Trophoblast cell (in vitro differentiated cells and primary cell): ENCODE measurements around the gene CHRNG.

Experiments used
- DNase-seq, 2 donors: peaks; one replicate each; pipeline ENCODE4 v3.0.0-alpha.2; 2016
- H2AFZ ChIP-seq: 2 replicates; pipeline ENCODE4 v1.6.1; 2013; ENCODE audit warnings: low read length, moderate library complexity, mild to moderate bottlenecking; ENCODE audit not compliant: insufficient read depth, poor library complexity
- H2AK5ac ChIP-seq: 2 replicates; pipeline ENCODE4 v1.6.1; 2013; ENCODE audit warnings: mild to moderate bottlenecking, low read length
- H2BK120ac ChIP-seq: 2 replicates; pipeline ENCODE4 v1.6.1; 2013; ENCODE audit warnings: low read length, mild to moderate bottlenecking, moderate library complexity; ENCODE audit not compliant: insufficient read depth, poor library complexity
- H2BK12ac ChIP-seq: 2 replicates; pipeline ENCODE4 v1.6.1; 2013; ENCODE audit warnings: mild to moderate bottlenecking, low read length, moderate library complexity
- H2BK5ac ChIP-seq: 2 replicates; pipeline ENCODE4 v1.6.1; 2013; ENCODE audit warnings: low read length, low read depth, moderate library complexity, mild to moderate bottlenecking; ENCODE audit not compliant: poor library complexity
- H3K14ac ChIP-seq: 2 replicates; pipeline ENCODE4 v1.6.1; 2013; ENCODE audit warnings: mild to moderate bottlenecking, low read length
- H3K18ac ChIP-seq: 2 replicates; pipeline ENCODE4 v1.6.1; 2013; ENCODE audit warnings: mild to moderate bottlenecking, low read length
- H3K23ac ChIP-seq: 2 replicates; pipeline ENCODE4 v1.6.1; 2013; ENCODE audit warnings: low read length
- H3K27ac ChIP-seq: 2 replicates; pipeline ENCODE4 v1.5.1; 2013; ENCODE audit warnings: low read depth, mild to moderate bottlenecking, inconsistent platforms, low read length, moderate library complexity
- H3K27me3 ChIP-seq: 2 replicates; pipeline ENCODE4 v1.6.1; 2013; ENCODE audit warnings: inconsistent platforms, mild to moderate bottlenecking, low read length, moderate library complexity; ENCODE audit not compliant: insufficient read depth
- H3K36me3 ChIP-seq, 2 experiments: 1 replicate in 1 of 2; 2 replicates in 1 of 2; pipeline ENCODE4 v1.6.1; 2013; ENCODE audit warnings: low read length in 2 of 2, mild to moderate bottlenecking in 2 of 2, moderate library complexity in 1 of 2; ENCODE audit not compliant: insufficient read depth in 2 of 2, control insufficient read depth in 1 of 2
- H3K4ac ChIP-seq: 2 replicates; pipeline ENCODE4 v1.6.1; 2013; ENCODE audit warnings: low read depth, mild to moderate bottlenecking, low read length, moderate library complexity
- H3K4me1 ChIP-seq, 2 experiments: 1 replicate in 1 of 2; 2 replicates in 1 of 2; pipeline ENCODE4 v1.6.1; 2013; ENCODE audit warnings: low read length in 2 of 2, mild to moderate bottlenecking in 2 of 2, moderate library complexity in 1 of 2; ENCODE audit not compliant: insufficient read depth in 2 of 2, control insufficient read depth in 1 of 2
- H3K4me2 ChIP-seq: 2 replicates; pipeline ENCODE4 v1.6.1; 2013; ENCODE audit warnings: inconsistent platforms, mild to moderate bottlenecking, low read length, moderate library complexity
- H3K4me3 ChIP-seq: 2 replicates; pipeline ENCODE4 v1.5.1; 2013; ENCODE audit warnings: mild to moderate bottlenecking, low read depth, low read length, inconsistent platforms
- H3K79me1 ChIP-seq: one replicate; pipeline ENCODE4 v1.6.1; 2013; ENCODE audit warnings: low read length
- H3K79me2 ChIP-seq: 2 replicates; pipeline ENCODE4 v1.6.1; 2013; ENCODE audit warnings: low read length, mild to moderate bottlenecking; ENCODE audit not compliant: control insufficient read depth, insufficient read depth, poor library complexity
- H3K9ac ChIP-seq: 2 replicates; pipeline ENCODE4 v1.6.1; 2013; ENCODE audit warnings: mild to moderate bottlenecking, low read length
- H3K9me3 ChIP-seq: 2 replicates; pipeline ENCODE4 v1.6.1; 2013; ENCODE audit warnings: low read depth, mild to moderate bottlenecking, control low read depth, inconsistent platforms, low read length; ENCODE audit not compliant: insufficient read depth
- H4K12ac ChIP-seq: 2 replicates; pipeline ENCODE4 v1.6.1; 2013; ENCODE audit warnings: low read depth, mild to moderate bottlenecking, low read length, moderate library complexity
- H4K8ac ChIP-seq: 2 replicates; pipeline ENCODE4 v1.6.1; 2013; ENCODE audit warnings: low read depth, mild to moderate bottlenecking, low read length, moderate library complexity
- H4K91ac ChIP-seq: one replicate; pipeline ENCODE4 v1.6.1; 2013; ENCODE audit warnings: low read depth, mild to moderate bottlenecking, low read length, moderate library complexity
- WGBS: extraction: QIAGEN DNeasy Blood & Tissue Kit; methylation state at CpG from one replicate; pipeline ENCODE4 v1.1.7; 2013; ENCODE audit warnings: missing lambda C conversion rate; ENCODE audit not compliant: insufficient read length, insufficient coverage; ENCODE audit errors: extremely low coverage; 5-methylcytosine and 5-hydroxymethylcytosine counted together

Gene CHRNG

DNA sequence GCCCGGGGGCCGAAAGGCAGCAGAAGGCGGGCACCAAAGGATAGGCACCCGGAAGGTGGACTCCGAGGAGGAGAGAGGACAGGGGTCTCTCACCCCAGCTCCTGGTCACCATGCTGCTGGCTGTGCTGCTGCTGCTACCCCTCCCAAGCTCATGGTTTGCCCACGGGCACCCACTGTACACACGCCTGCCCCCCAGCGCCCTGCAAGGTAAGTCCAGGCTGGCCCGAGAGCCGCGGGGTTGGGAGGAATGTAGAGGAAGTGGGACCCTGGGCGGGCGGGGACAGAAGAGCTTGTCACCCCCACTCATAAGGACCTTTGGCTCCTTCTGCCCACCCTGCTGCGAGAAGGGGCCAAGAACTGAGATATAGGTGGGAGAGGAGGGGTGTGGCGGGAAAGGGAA lies 19.0 kb upstream of the CHRNG start:
- peaks cover 2% of the 10 kb centered on the region for H3K9me3 ChIP-seq
- DNase-seq, result no peak
- H3K79me2 ChIP-seq, result no peaks in the 10 kb centered on the region
- WGBS, result no CpG with 5 or more reads among the region's 15 CpGs
- H3K36me3 ChIP-seq, result no peaks in the 10 kb centered on the region
- no peak overlapping the region for H3K18ac ChIP-seq
- no peak overlapping the region for H4K12ac ChIP-seq
- no peak overlapping the region for H3K14ac ChIP-seq
- H3K27ac ChIP-seq, result no peak overlapping the region
- peaks cover 0 to 6% of the 10 kb centered on the region in 2 experiments for H3K4me1 ChIP-seq
- H4K8ac ChIP-seq, result no peak overlapping the region
- H3K4me3 ChIP-seq, result no peak overlapping the region
- H2BK12ac ChIP-seq, result no peak overlapping the region
- H3K4ac ChIP-seq, result no peak overlapping the region
- no peak overlapping the region for H4K91ac ChIP-seq
- no peaks in the 10 kb centered on the region for H3K79me1 ChIP-seq
- no peak overlapping the region for H3K23ac ChIP-seq
- H2AK5ac ChIP-seq, result no peak overlapping the region
- peaks cover 29% of the 10 kb centered on the region for H3K27me3 ChIP-seq
- no peak overlapping the region for H3K4me2 ChIP-seq
- no peak overlapping the region for H2BK120ac ChIP-seq
- no peak overlapping the region for H2AFZ ChIP-seq
- no peak overlapping the region for H2BK5ac ChIP-seq
- H3K9ac ChIP-seq, result no peak overlapping the region

DNA sequence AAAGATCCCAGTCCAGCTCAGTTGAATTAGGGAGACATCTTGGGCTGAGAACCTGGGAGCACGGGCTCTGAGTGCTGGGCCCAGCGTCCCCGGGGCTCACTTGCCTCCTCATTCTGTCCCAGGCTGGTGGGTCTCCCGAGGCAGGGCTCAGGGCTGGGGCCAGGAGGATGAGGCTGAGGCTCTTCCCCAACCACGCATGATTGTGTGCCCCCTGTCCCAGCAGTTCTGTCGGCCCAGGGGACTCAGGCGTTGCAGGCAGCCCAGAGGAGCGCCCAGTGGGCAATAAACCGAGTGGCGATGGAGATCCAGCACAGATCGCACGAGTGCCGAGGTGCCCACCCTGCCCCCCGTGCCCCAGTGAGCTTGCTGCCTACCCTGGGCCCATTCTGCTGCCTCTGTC lies 18.4 kb upstream of the CHRNG start:
- WGBS, result no CpG with 5 or more reads among the region's 14 CpGs
- H3K9ac ChIP-seq, result no peak overlapping the region
- no peak overlapping the region for H3K23ac ChIP-seq
- no peak overlapping the region for H3K4ac ChIP-seq
- no peak overlapping the region for H2AK5ac ChIP-seq
- H4K91ac ChIP-seq, result no peak overlapping the region
- H3K14ac ChIP-seq, result no peak overlapping the region
- H2AFZ ChIP-seq, result no peak overlapping the region
- H3K18ac ChIP-seq, result no peak overlapping the region
- peaks cover 2% of the 10 kb centered on the region for H3K9me3 ChIP-seq
- H3K79me1 ChIP-seq, result no peaks in the 10 kb centered on the region
- peaks cover 0 to 6% of the 10 kb centered on the region in 2 experiments for H3K4me1 ChIP-seq
- H3K36me3 ChIP-seq, result no peaks in the 10 kb centered on the region
- no peak overlapping the region for H4K8ac ChIP-seq
- no peak overlapping the region for H3K27ac ChIP-seq
- no peak overlapping the region for H3K4me2 ChIP-seq
- no peak overlapping the region for H3K4me3 ChIP-seq
- peaks cover 29% of the 10 kb centered on the region for H3K27me3 ChIP-seq
- H2BK120ac ChIP-seq, result no peak overlapping the region
- no peak overlapping the region for H2BK12ac ChIP-seq
- no peak overlapping the region for H4K12ac ChIP-seq
- no peaks in the 10 kb centered on the region for H3K79me2 ChIP-seq
- no peak for DNase-seq
- no peak overlapping the region for H2BK5ac ChIP-seq

DNA sequence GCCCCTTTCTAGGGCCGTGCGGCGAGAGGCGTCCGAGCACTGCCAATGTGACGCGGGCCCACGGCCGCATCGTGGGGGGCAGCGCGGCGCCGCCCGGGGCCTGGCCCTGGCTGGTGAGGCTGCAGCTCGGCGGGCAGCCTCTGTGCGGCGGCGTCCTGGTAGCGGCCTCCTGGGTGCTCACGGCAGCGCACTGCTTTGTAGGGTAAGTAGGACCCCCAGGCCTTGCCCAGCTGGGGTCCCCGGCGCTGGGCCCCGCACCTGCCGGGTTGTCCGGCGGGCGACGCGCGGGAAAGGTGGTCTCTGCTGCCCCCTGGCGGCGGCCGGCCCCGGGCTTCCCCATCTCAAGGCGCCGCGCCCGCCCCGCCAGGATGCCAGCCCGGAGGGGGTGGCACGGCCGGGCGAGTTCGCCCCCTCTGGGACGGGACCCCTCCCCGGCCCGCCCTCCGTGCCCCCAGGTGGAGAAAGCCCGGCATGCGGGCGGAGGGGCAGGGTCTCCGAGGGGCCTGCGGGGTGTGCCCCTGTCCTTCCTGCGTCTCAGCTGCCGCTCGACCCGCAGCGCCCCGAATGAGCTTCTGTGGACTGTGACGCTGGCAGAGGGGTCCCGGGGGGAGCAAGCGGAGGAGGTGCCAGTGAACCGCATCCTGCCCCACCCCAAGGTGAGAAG lies 17.4 kb upstream of the CHRNG start:
- WGBS, result no CpG with 5 or more reads among the region's 66 CpGs
- no peak overlapping the region for H3K23ac ChIP-seq

DNA sequence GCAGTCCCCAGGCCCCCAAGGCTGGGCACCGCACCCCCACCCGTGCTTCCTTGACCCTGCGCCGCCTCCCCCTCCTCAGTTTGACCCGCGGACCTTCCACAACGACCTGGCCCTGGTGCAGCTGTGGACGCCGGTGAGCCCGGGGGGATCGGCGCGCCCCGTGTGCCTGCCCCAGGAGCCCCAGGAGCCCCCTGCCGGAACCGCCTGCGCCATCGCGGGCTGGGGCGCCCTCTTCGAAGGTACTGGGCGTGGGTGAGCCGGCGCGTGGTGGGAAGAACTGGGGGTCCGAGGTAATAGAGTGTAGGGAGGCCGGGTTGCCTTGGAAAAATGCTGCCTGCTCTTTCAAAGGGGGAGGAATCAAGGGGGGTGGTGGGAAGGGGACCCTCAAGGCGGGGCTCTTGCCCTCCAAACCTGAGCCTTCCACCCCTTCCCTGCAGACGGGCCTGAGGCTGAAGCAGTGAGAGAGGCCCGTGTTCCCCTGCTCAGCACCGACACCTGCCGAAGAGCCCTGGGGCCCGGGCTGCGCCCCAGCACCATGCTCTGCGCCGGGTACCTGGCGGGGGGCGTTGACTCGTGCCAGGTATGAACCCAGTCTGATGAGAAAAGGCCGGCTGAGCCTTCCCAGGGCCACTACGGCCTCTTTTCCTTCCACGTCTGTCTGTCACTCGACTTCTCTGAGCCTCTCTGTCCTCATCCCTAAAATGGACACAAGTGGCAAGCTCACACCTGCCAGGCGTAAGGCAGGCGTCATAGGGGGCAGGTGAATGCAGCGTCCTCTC lies 16.7 kb upstream of the CHRNG start:
- Histone ChIP-seq H3K23ac (no peak overlapping the region), H3K9me3 (peaks cover 2% of the 10 kb centered on the region), H2BK120ac (no peak overlapping the region), H3K79me2 (no peaks in the 10 kb centered on the region), H4K8ac (no peak overlapping the region), H2AFZ (no peak overlapping the region), H2AK5ac (no peak overlapping the region), H4K12ac (no peak overlapping the region), H3K18ac (no peak overlapping the region), H3K4me1 (peaks cover 0 to 6% of the 10 kb centered on the region in 2 experiments), H3K14ac (no peak overlapping the region), H3K27me3 (peaks cover 29% of the 10 kb centered on the region), H3K4ac (no peak overlapping the region), H2BK5ac (no peak overlapping the region), H3K27ac (no peak overlapping the region), H3K4me2 (no peak overlapping the region), H3K9ac (no peak overlapping the region), H3K36me3 (no peaks in the 10 kb centered on the region), H4K91ac (no peak overlapping the region), H3K79me1 (no peaks in the 10 kb centered on the region), H3K4me3 (no peak overlapping the region), H2BK12ac (no peak overlapping the region)
- WGBS, result no CpG with 5 or more reads among the region's 46 CpGs
- DNase-seq, result no peak

More for the DNA sequence above, 17.4 kb upstream of the CHRNG start:
- H3K27me3 ChIP-seq, result peaks cover 29% of the 10 kb centered on the region
- peaks cover 0 to 6% of the 10 kb centered on the region in 2 experiments for H3K4me1 ChIP-seq
- no peak overlapping the region for H4K12ac ChIP-seq
- H3K14ac ChIP-seq, result no peak overlapping the region
- no peak overlapping the region for H4K8ac ChIP-seq
- H3K79me1 ChIP-seq, result no peaks in the 10 kb centered on the region
- H2BK12ac ChIP-seq, result no peak overlapping the region
- H3K4me2 ChIP-seq, result no peak overlapping the region
- no peak overlapping the region for H3K18ac ChIP-seq
- H3K79me2 ChIP-seq, result no peaks in the 10 kb centered on the region
- no peak overlapping the region for H2AFZ ChIP-seq
- no peak overlapping the region for H3K27ac ChIP-seq
- H3K36me3 ChIP-seq, result no peaks in the 10 kb centered on the region
- no peak overlapping the region for H2BK5ac ChIP-seq
- peak in 1 of 2 donors; percentile 57 for DNase-seq
- no peak overlapping the region for H2AK5ac ChIP-seq
- no peak overlapping the region for H3K4me3 ChIP-seq
- no peak overlapping the region for H4K91ac ChIP-seq
- no peak overlapping the region for H3K4ac ChIP-seq
- peaks cover 2% of the 10 kb centered on the region for H3K9me3 ChIP-seq
- H3K9ac ChIP-seq, result no peak overlapping the region
- no peak overlapping the region for H2BK120ac ChIP-seq
